Right lobe of liver (tissue), 4 donors: Measurements from ENCODE around the gene HSP90B1.

Experiments used
- CTCF ChIP-seq, 4 donors: fragments of 200-600 bp in 3 of 4; fragments of 450-650 bp in 1 of 4; IDR thresholded peaks; one replicate each; pipeline versions ENCODE4 v1.5.1 to v1.8.0; 2016 to 2022; ENCODE audit warnings: antibody characterized with exemption in 4 of 4, mild to moderate bottlenecking in 2 of 4
- POLR2A ChIP-seq: fragments of 450-650 bp; IDR thresholded peaks from one replicate; pipeline ENCODE4 v1.6.1; 2017; ENCODE audit warnings: antibody characterized with exemption, mild to moderate bottlenecking
- donor health status: DM: no; HTN: no; CAD: no.
- donor health status: DM: no; HTN: no; CAD: no.
- donor health status: DM: no; HTN: yes; CAD: no.

GRCh38 chr12:103917873-103918272 is 12.3 kb upstream of the HSP90B1 start:
- TF ChIP-seq CTCF (IDR thresholded peaks at IDR 0.05), result no peak
- no peak for TF ChIP-seq POLR2A
